Posterior vena cava (tissue), 2 donors: ENCODE measurements around the gene TM2D1. TPM values are rescaled to one million over a fixed set of nuclear protein-coding genes. Genes with fewer than 3 reads are reported as not detected.

Experiments used
- total RNA-seq, 2 donors: library from RNA; stranded (reverse); fragmentation: NEBNext Ultra II Directional; extraction: Animal tissue kit (Norgen Biotek cat#: 25700); gene quantifications; one replicate each; pipeline ENCODE4 v1.2.1, GENCODE V29; 2021
- donor health status: DM: yes; HTN: yes; CAD: no.
- donor health status: DM: yes; HTN: yes; CAD: no.

The TM2D1 gene
- total RNA-seq, 2 donors from 2014 or later, result 34.8 to 46.1 TPM

Other genes with a start within 250 kb of the TM2D1 start
- 10 to 100 TPM; 15.2 to 23.5 TPM for gene PATJ, start 17.3 kb upstream of the TM2D1 start, total RNA-seq